GM21447 (cell line): ENCODE results near the gene MEDAG.

Experiments used
- ATAC-seq: cut with Tn5 transposase; IDR thresholded peaks from one replicate; pipeline ENCODE4 v1.9.1; 2021; ENCODE audit not compliant: unreplicated experiment

Gene MEDAG

GRCh38 chr13:30872685-30873461 lies 33.2 kb upstream of the MEDAG start:
- ATAC-seq: no peak

GRCh38 chr13:30873499-30873898 lies 32.6 kb upstream of the MEDAG start:
- no peak for ATAC-seq

- no peak for ATAC-seq
Observed at GRCh38 chr13:30874111-30874510, 32.0 kb upstream of the MEDAG start.

GRCh38 chr13:30874561-30874960 lies 31.5 kb upstream of the MEDAG start:
- ATAC-seq: no peak

GRCh38 chr13:30877335-30877734 lies 28.7 kb upstream of the MEDAG start:
- ATAC-seq: no peak

GRCh38 chr13:30880151-30880855 lies 25.8 kb upstream of the MEDAG start:
- ATAC-seq: no peak

GRCh38 chr13:30880856-30881155 lies 25.3 kb upstream of the MEDAG start:
- no peak for ATAC-seq

GRCh38 chr13:30881191-30881651 lies 24.9 kb upstream of the MEDAG start:
- no peak for ATAC-seq

- no peak for ATAC-seq
Observed at GRCh38 chr13:30882026-30882850, 23.8 kb upstream of the MEDAG start.

GRCh38 chr13:30882996-30883766 lies 22.9 kb upstream of the MEDAG start:
- no peak for ATAC-seq

GRCh38 chr13:30884543-30884942 lies 21.5 kb upstream of the MEDAG start:
- no peak for ATAC-seq

GRCh38 chr13:30889196-30889690 lies 16.8 kb upstream of the MEDAG start:
- ATAC-seq: no peak

- no peak for ATAC-seq
Observed at GRCh38 chr13:30892966-30893365, 13.1 kb upstream of the MEDAG start.

GRCh38 chr13:30895773-30896172 lies 10.3 kb upstream of the MEDAG start:
- ATAC-seq: no peak

GRCh38 chr13:30898070-30898469 lies 8.0 kb upstream of the MEDAG start:
- ATAC-seq: no peak

GRCh38 chr13:30898678-30899241 lies 7.3 kb upstream of the MEDAG start:
- no peak for ATAC-seq

GRCh38 chr13:30900436-30900835 lies 5.6 kb upstream of the MEDAG start:
- no peak for ATAC-seq

- ATAC-seq: no peak
Observed at GRCh38 chr13:30900952-30901749, 4.9 kb upstream of the MEDAG start.

- ATAC-seq: no peak
Observed at GRCh38 chr13:30904043-30904442, 2.0 kb upstream of the MEDAG start.
